Thoracic aorta (tissue), 2 donors: ENCODE data around the gene SETBP1. TPM values are rescaled to one million over a fixed set of nuclear protein-coding genes. Genes with fewer than 3 reads are reported as not detected.

ENCODE experiments used
- ATAC-seq: fragments of 150-250 bp; one replicate; pipeline ENCODE4 v1.8.0; 2017; ENCODE audit warnings: low read depth; ENCODE audit not compliant: insufficient number of reproducible peaks, low FRiP score
- DNase-seq: peaks from one replicate; pipeline ENCODE4 v3.0.0-alpha.2; 2020; ENCODE audit warnings: low spot score
- H3K27ac ChIP-seq, 2 donors: fragments of 200-600 bp; sonication (generic); 1 replicate in 1 of 2; 2 replicates in 1 of 2; pipeline ENCODE4 v1.5.1; 2016; ENCODE audit warnings: mild to moderate bottlenecking in 2 of 2, moderate library complexity in 2 of 2
- H3K27me3 ChIP-seq: fragments of 200-600 bp; sonication (generic); replicated peaks from 2 replicates; pipeline ENCODE4 v1.6.0; 2016; ENCODE audit warnings: mild to moderate bottlenecking; ENCODE audit not compliant: insufficient read depth
- H3K36me3 ChIP-seq: fragments of 200-600 bp; sonication (generic); one replicate; pipeline ENCODE4 v1.5.1; 2016
- H3K4me1 ChIP-seq, 2 donors: fragments of 200-600 bp; sonication (generic); 1 replicate in 1 of 2; 2 replicates in 1 of 2; pipeline versions ENCODE4 v1.5.1 to v1.6.0; 2016; ENCODE audit warnings: low read depth in 2 of 2, mild to moderate bottlenecking in 1 of 2; ENCODE audit not compliant: control insufficient read depth in 1 of 2
- H3K4me3 ChIP-seq: fragments of 200-600 bp; sonication (generic); 2 replicates; pipeline ENCODE4 v1.5.1; 2016; ENCODE audit warnings: mild to moderate bottlenecking
- H3K9me3 ChIP-seq: fragments of 200-600 bp; sonication (generic); 2 replicates; pipeline ENCODE4 v1.5.1; 2016
- CTCF ChIP-seq: fragments of 200-600 bp; sonication (generic); IDR thresholded peaks from one replicate; pipeline ENCODE4 v1.5.1; 2019; ENCODE audit warnings: antibody characterized with exemption
- total RNA-seq, 2 donors: library from RNA; depleted of rRNA; stranded (reverse); fragments of >200 nt; gene quantifications; one replicate each; pipeline versions ENCODE4 v1.1.0 to v1.2.3, GENCODE V29; 2016

Gene SETBP1
- total RNA-seq, 2 donors from 2014 or later, result 39.3 to 50.2 TPM

DNA sequence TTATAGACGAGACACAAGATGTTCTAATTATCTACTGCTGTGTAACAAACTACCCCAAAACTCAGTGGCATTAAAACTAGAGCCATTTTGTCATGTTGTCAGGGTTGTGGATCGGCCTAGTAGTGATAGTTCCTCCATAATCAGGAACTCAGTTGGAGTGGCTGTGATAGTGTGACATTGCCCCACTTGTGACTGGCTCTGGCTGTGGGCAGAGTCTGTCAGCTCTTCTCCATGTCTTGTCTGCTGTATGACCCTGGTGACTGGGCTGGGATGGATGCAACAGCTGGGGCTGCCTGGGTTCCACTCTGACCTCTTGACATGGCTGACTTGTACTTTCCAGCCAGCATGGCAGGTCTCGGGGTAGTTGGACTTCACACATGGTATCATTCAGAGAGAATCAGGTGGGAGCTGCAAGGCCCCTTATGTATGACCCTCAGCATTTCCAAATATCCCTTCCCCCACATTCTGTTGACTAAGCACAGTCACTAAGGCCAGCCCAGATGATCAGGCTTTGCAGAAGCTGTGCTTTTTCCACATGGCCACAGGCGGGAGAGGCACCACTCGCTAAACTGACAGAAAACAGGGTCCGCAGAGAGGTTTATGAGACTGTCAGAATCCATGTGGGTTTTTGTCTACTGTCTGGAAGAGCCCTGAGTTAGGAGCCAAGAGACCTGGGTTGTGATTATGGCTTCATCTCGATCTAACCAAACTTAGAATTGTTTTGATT lies 50.3 kb downstream of the SETBP1 start:
- TF ChIP-seq CTCF, result no peak
- ATAC-seq (no peak), DNase-seq (no peak)
- Histone ChIP-seq H3K4me1 (peaks cover 13 to 17% of the 10 kb centered on the region in 2 donors), H3K27me3 (no peaks in the 10 kb centered on the region), H3K9me3 (no peaks in the 10 kb centered on the region), H3K27ac (no peak overlapping the region), H3K4me3 (no peak overlapping the region), H3K36me3 (no peaks in the 10 kb centered on the region)

DNA sequence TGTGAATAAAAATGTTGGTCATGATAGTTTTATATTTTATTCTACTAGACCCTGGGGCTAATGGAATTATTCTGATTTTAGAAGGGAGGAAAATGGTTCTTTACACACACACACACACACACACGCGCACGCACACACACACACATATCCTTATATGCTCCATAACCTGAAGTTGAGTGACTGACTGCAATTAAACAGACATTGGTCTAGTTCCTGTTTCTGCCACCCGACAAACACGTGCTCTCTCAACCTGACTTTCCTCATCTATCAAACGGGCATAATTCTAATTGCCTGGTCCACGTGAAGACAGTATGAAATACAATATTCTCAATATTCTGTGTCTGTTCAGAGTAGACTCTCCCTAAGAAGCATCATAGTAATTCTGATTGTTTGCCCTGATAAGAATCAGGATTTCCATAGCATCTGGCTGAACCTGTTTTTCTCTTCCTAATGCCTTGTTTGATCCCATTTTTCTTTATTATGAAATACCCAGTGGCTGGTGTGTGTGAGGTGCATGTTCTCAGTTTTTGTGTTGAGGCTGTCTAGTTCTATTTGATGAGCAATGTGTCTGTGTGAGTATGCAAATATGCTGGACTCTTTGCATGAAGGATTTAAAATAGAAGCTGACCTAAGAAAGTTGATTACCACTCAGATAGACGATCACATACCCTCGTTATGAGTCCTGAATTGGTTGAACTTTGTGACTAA lies 51.0 kb downstream of the SETBP1 start:
- ATAC-seq, result no peak
- no peak for TF ChIP-seq CTCF

GRCh38 chr18:44732238-44732563 lies 51.5 kb downstream of the SETBP1 start:
- no peak for TF ChIP-seq CTCF
- H3K27me3 ChIP-seq, result no peaks in the 10 kb centered on the region
- no peak for ATAC-seq
- H3K4me1 ChIP-seq, result peaks cover 7 to 13% of the 10 kb centered on the region in 2 donors
- DNase-seq, result no peak
- no peaks in the 10 kb centered on the region for H3K9me3 ChIP-seq
- no peaks in the 10 kb centered on the region for H3K36me3 ChIP-seq
- H3K4me3 ChIP-seq, result no peak overlapping the region
- no peak overlapping the region for H3K27ac ChIP-seq

More for the DNA sequence above, 51.0 kb downstream of the SETBP1 start:
- no peak overlapping the region for H3K27ac ChIP-seq
- H3K27me3 ChIP-seq, result no peaks in the 10 kb centered on the region
- H3K9me3 ChIP-seq, result no peaks in the 10 kb centered on the region
- no peaks in the 10 kb centered on the region for H3K36me3 ChIP-seq
- DNase-seq, result no peak
- no peak overlapping the region for H3K4me3 ChIP-seq
- peaks cover 7 to 11% of the 10 kb centered on the region in 2 donors for H3K4me1 ChIP-seq

DNA sequence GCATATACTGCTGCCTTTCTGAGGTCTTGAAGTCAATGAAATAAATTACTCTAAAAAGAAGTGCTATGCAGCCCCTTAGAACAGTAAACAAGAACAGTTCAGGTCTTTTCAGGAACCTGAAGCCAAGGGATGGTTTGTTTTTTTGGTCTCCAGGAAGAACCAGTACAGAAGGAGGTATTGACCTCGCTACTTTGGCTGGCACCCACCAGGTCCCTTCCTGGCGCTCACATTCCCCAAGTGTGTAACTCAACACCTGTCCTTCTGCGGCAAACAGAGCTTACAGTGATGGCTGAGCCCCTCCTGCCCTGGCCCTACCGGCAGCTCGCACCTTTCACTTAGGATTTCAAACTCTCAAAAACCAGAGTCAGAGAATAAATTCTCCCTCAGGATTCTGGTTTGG lies 51.9 kb downstream of the SETBP1 start:
- Histone ChIP-seq H3K9me3 (no peaks in the 10 kb centered on the region), H3K4me1 (peaks cover 7 to 13% of the 10 kb centered on the region in 2 donors), H3K27me3 (no peaks in the 10 kb centered on the region), H3K27ac (no peak overlapping the region), H3K4me3 (no peak overlapping the region), H3K36me3 (no peaks in the 10 kb centered on the region)
- no peak for TF ChIP-seq CTCF
- no peak for ATAC-seq
- DNase-seq, result no peak

GRCh38 chr18:44733069-44733753 lies 52.5 kb downstream of the SETBP1 start:
- ATAC-seq, result no peak

More at GRCh38 chr18:44733069-44733753, 52.5 kb downstream of the SETBP1 start:
- H3K9me3 ChIP-seq, result no peaks in the 10 kb centered on the region
- H3K27me3 ChIP-seq, result no peaks in the 10 kb centered on the region
- H3K4me3 ChIP-seq, result no peak overlapping the region
- peaks cover 7 to 13% of the 10 kb centered on the region in 2 donors for H3K4me1 ChIP-seq
- H3K36me3 ChIP-seq, result no peaks in the 10 kb centered on the region
- no peak for TF ChIP-seq CTCF
- peak; percentile 33 for DNase-seq
- H3K27ac ChIP-seq, result no peak overlapping the region
